HL-60 (cell line): Measurements from ENCODE around the gene PAPOLB.

ENCODE experiments used
- DNase-seq, 2 experiments: peaks; one replicate each; pipeline ENCODE4 v3.0.0-alpha.2; 2010 to 2020; ENCODE audit warnings: low read depth in 1 of 2, low spot score in 1 of 2
- H3K27ac ChIP-seq: fragments of 250-450 bp; sonication (Bioruptor Pico); replicated peaks from 2 replicates; pipeline ENCODE4 v1.5.1; 2020; ENCODE audit warnings: mild to moderate bottlenecking, moderate library complexity
- H3K27me3 ChIP-seq: fragments of 250-450 bp; sonication (Bioruptor Pico); 2 replicates; pipeline ENCODE4 v1.5.1; 2021; ENCODE audit warnings: mild to moderate bottlenecking, moderate library complexity; ENCODE audit not compliant: insufficient read depth, poor library complexity, severe bottlenecking
- H3K4me3 ChIP-seq: replicated peaks from 2 replicates; pipeline ENCODE4 v1.5.1; 2011; ENCODE audit warnings: mild to moderate bottlenecking, control low read depth, low read length; ENCODE audit not compliant: insufficient read depth
- GABPA ChIP-seq: IDR thresholded peaks from 2 replicates; pipeline ENCODE4 v1.6.1; 2012; ENCODE audit warnings: low read depth
- POLR2AphosphoS5 ChIP-seq: IDR thresholded peaks from 2 replicates; pipeline ENCODE4 v1.6.1; 2012; ENCODE audit warnings: low read depth
- SPI1 ChIP-seq: IDR thresholded peaks from 2 replicates; pipeline ENCODE4 v1.6.1; 2012; ENCODE audit warnings: low read depth, mild to moderate bottlenecking, borderline replicate concordance
- TF ChIP-seq, protein P1 (sequence below): IDR thresholded peaks from 2 replicates; pipeline ENCODE4 v1.6.1; 2012; ENCODE audit warnings: low read depth; ENCODE audit not compliant: insufficient replicate concordance
- TF ChIP-seq, protein P2 (sequence below): IDR thresholded peaks from one replicate; pipeline ENCODE4 v1.5.1; 2011; ENCODE audit warnings: low read length, control low read depth, inconsistent platforms; ENCODE audit not compliant: insufficient read depth

PAPOLB gene

DNA sequence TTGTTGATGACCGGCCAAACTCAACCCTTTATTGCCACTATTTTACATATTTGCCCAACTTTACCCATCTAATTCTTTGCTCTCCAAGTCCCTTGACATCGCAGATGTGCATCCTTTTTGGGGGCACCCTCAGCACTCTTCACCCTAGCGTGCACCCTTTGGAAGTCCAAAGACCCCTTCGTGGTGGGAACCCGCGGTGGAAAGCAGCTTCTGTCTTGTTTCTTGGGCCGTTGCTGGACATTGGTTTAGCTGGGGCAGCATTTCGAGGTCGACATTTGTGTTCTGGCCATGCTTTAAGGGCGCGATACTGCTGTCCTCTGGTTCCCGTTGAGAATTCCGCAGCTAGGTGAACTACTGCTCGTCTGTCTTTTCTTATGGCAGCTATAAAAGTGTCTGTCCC is 326 bp upstream of the PAPOLB start:
- Histone ChIP-seq H3K27me3 (peaks cover 26% of the 10 kb centered on the region), H3K27ac (no peak overlapping the region), H3K4me3 (no peak overlapping the region)
- TF ChIP-seq GABPA (no peak), SPI1 (no peak), POLR2AphosphoS5 (no peak)
- TF ChIP-seq, protein P1, sequence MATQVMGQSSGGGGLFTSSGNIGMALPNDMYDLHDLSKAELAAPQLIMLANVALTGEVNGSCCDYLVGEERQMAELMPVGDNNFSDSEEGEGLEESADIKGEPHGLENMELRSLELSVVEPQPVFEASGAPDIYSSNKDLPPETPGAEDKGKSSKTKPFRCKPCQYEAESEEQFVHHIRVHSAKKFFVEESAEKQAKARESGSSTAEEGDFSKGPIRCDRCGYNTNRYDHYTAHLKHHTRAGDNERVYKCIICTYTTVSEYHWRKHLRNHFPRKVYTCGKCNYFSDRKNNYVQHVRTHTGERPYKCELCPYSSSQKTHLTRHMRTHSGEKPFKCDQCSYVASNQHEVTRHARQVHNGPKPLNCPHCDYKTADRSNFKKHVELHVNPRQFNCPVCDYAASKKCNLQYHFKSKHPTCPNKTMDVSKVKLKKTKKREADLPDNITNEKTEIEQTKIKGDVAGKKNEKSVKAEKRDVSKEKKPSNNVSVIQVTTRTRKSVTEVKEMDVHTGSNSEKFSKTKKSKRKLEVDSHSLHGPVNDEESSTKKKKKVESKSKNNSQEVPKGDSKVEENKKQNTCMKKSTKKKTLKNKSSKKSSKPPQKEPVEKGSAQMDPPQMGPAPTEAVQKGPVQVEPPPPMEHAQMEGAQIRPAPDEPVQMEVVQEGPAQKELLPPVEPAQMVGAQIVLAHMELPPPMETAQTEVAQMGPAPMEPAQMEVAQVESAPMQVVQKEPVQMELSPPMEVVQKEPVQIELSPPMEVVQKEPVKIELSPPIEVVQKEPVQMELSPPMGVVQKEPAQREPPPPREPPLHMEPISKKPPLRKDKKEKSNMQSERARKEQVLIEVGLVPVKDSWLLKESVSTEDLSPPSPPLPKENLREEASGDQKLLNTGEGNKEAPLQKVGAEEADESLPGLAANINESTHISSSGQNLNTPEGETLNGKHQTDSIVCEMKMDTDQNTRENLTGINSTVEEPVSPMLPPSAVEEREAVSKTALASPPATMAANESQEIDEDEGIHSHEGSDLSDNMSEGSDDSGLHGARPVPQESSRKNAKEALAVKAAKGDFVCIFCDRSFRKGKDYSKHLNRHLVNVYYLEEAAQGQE = no peak
- TF ChIP-seq, protein P2, sequence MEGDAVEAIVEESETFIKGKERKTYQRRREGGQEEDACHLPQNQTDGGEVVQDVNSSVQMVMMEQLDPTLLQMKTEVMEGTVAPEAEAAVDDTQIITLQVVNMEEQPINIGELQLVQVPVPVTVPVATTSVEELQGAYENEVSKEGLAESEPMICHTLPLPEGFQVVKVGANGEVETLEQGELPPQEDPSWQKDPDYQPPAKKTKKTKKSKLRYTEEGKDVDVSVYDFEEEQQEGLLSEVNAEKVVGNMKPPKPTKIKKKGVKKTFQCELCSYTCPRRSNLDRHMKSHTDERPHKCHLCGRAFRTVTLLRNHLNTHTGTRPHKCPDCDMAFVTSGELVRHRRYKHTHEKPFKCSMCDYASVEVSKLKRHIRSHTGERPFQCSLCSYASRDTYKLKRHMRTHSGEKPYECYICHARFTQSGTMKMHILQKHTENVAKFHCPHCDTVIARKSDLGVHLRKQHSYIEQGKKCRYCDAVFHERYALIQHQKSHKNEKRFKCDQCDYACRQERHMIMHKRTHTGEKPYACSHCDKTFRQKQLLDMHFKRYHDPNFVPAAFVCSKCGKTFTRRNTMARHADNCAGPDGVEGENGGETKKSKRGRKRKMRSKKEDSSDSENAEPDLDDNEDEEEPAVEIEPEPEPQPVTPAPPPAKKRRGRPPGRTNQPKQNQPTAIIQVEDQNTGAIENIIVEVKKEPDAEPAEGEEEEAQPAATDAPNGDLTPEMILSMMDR = no peak
- no peak for DNase-seq

DNA sequence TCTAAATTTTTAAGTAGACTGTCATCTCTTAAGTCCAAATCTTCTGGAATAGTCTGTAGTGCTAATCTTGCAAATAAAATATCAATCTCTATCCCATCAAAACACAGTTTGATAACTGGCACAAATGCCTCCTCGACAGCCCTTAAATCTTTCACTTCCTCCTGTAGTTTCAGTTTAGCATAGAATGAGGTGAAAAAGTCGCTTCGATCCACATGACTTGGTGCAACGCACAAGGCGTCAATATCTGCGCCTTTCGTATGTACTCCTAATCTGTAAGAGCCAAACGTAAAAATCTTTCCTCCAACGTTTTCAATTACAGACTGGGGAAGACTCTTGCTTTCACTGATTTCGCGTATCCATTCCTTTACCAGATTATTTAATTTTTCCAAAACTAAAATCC is 603 bp downstream of the PAPOLB start:
- no peak overlapping the region for H3K4me3 ChIP-seq
- H3K27ac ChIP-seq = no peak overlapping the region
- TF ChIP-seq GABPA = no peak
- DNase-seq = no peak
- H3K27me3 ChIP-seq = peaks cover 30% of the 10 kb centered on the region

DNA sequence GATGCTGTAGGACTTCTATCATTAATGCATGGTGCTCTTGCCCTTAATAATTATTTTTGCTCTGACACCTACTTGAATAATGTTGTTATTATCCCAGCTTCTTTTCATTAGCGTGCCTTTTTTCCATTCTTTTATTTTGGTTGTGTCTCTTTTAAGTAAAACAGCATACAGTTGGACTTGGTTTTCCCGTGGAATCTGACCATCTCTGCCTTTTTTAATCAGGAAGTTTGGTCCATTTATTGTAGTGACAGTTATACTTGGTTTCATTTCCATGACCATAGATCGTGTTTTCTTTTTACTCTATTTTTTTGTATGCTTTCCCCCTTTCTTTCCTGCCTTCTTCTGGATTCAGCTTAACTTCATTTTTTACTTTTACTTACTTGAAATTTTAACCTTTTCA is 4.6 kb downstream of the PAPOLB start:
- no peak for DNase-seq
- H3K4me3 ChIP-seq = no peak overlapping the region
- no peak overlapping the region for H3K27ac ChIP-seq
- peaks cover 29% of the 10 kb centered on the region for H3K27me3 ChIP-seq
- TF ChIP-seq GABPA = no peak
- TF ChIP-seq, protein P2 = no peak
- TF ChIP-seq, protein P1 = no peak
- no peak for TF ChIP-seq SPI1
- TF ChIP-seq POLR2AphosphoS5 = no peak

DNA sequence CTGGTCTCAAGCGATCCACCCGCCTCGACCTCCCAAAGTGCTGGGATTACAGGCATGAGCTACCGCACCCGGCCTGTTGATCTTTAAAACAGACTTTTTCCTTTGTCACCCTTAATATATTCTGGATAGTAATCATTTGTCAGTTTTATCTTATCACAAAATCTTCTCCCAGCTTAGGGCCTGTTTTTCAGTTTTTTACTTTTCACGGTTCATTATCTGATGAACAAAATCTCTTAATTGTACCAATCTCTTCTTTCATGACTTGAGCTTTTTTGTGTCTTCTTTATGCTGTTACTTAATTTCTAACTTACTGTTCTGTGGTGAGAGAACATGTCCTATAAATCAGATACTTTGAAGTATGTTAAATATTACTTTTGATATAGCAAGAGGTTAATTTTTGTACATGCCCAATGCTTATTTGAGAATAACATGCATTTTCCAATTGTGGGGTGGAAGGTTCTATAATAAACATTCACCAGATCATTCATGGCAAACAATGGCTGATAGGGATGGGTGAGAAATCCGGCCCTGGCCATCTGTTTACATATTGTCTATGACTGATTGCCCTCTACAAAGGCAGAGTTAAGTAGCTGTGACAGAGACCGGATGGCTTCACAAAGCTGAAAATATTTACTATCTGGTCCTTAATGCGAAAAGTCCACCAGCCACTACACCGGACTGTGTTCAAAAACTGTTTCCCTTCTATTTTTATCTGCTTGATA is 5.3 kb downstream of the PAPOLB start:
- Histone ChIP-seq H3K4me3 (no peak overlapping the region), H3K27me3 (peaks cover 22% of the 10 kb centered on the region), H3K27ac (no peak overlapping the region)
- no peak for DNase-seq
- TF ChIP-seq GABPA (no peak), SPI1 (no peak), POLR2AphosphoS5 (no peak)
- TF ChIP-seq, protein P2 = no peak
- TF ChIP-seq, protein P1 = no peak
